ENCODE data around the gene MYADML2.

Gene MYADML2

DNA sequence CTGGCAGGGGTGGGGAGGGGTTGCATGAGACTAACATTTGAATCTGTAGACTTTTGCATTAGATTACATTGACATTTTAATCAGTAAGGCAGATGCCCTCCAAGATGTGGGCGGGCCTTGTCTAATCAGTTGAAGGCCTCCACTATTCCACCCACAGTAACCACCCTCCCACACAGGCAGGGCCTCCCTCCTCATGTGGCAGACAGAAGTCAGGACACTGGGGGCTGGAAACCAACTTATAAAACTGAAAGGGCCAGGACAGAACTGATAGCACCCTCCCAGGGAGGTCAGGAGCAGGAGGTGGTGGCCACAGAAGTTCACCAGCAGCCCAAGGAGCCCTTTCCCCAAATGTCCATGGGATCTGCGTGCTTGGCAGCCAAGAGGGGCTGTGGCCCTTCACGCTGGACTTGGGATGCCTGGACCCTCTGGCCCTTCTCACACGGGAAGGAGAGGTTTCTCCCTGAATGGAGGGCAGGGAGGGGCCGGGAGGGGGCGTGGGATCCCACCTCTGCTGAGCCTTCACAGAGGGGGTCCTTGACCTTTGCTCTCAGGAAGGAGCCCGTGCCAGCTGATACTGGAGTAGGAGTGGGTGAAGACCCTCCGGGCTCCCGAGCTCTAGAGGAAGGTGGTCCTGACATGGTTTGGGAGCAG, 14.6 kb downstream of the MYADML2 start:
- Histone ChIP-seq H3K9me3 (ENCODE audit: insufficient read depth, low read length) (no peaks in the 10 kb centered on the region), H3K4me3 (ENCODE audit: insufficient read length, low read depth) (no peak overlapping the region), H3K36me3 (ENCODE audit: insufficient read depth, insufficient read length, low read length) (peaks cover 44% of the 10 kb centered on the region), H3K9ac (ENCODE audit: insufficient read length, low read depth) (no peak overlapping the region), H3K4me1 (ENCODE audit: insufficient read depth, insufficient read length) (peaks cover 30% of the 10 kb centered on the region), H3K27me3 (ENCODE audit: insufficient read depth, insufficient read length) (peaks cover 10% of the 10 kb centered on the region)
- no peak for TF ChIP-seq ZNF274 (IDR thresholded peaks at IDR 0.05; ENCODE audit: low read depth, low read length)
- no peak for TF ChIP-seq YY1 (IDR thresholded peaks at IDR 0.05; ENCODE audit: insufficient read depth, insufficient read length)
- no peak for TF ChIP-seq SUZ12 (IDR thresholded peaks at IDR 0.05; ENCODE audit: extremely low read depth, insufficient read depth, insufficient read length)
- DNase-seq (ENCODE audit: low read depth, low spot score), result no peak

DNA sequence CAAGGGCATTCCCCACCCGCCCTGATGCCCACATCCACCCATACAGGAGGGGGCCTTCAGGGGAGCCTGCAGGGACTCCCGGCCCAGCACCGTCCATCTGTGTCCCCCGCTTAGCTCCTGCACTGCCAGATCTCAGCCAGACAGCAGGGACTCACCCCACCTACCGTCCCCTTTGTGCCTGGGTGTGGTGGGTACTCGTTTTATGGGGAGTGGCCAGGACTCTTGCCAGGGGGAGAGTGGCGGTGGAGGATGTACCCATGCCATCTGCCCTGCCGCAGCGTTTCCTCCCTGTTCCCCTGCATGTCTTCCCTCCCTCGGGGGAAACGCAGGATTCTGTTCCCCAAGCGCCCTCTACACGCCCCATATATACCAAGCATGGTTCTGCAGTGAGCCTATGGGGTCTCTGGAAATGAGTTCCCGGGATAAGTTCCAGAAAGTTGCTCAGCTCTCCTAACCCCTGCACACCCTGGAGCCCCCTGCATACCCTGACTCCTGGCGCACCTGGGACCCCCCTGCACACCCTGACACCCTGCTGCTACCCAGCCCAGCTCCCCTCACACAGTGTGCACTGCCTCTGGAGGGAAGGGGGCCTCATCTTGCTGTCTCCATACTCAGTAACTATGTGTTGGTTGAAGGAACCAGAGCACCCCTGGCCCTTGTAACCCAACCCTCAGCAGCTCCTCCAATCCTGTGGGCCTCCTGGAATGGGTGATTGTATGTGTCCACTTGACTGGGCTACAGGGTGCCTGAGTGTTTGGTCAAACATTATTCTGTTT, 15.3 kb downstream of the MYADML2 start:
- no peak overlapping the region for H3K9ac ChIP-seq (ENCODE audit: insufficient read length, low read depth)
- peaks cover 30% of the 10 kb centered on the region for H3K4me1 ChIP-seq (ENCODE audit: insufficient read depth, insufficient read length)
- H3K9me3 ChIP-seq (ENCODE audit: insufficient read depth, low read length), result no peaks in the 10 kb centered on the region
- H3K27me3 ChIP-seq (ENCODE audit: insufficient read depth, insufficient read length), result peaks cover 10% of the 10 kb centered on the region
- peaks cover 44% of the 10 kb centered on the region for H3K36me3 ChIP-seq (ENCODE audit: insufficient read depth, insufficient read length, low read length)
- DNase-seq (ENCODE audit: low read depth, low spot score), result no peak
- no peak overlapping the region for H3K4me3 ChIP-seq (ENCODE audit: insufficient read length, low read depth)
- TF ChIP-seq ZNF274 (IDR thresholded peaks at IDR 0.05; ENCODE audit: low read depth, low read length) (no peak), YY1 (IDR thresholded peaks at IDR 0.05; ENCODE audit: insufficient read depth, insufficient read length) (no peak), SUZ12 (IDR thresholded peaks at IDR 0.05; ENCODE audit: extremely low read depth, insufficient read depth, insufficient read length) (no peak)

DNA sequence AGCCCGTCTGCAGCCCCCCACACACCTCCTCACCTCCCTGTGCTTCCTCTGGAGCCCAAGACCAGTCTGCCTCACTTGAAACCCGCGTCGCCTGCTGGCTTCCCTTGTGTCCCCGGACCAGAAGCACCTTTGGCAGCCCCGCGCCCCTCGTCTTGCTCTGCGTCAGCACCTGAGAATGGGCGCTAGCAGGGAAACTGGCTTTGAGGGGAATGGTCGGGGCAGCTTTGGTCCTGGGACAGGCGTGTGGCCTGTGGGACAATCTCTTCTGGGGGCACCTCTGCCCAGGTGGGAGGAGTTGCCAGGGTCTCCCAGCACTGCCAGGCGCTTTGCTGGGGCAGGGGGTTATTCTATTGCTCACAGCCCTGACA, 15.9 kb downstream of the MYADML2 start:
- peaks cover 10% of the 10 kb centered on the region for H3K27me3 ChIP-seq (ENCODE audit: insufficient read depth, insufficient read length)
- no peak overlapping the region for H3K4me3 ChIP-seq (ENCODE audit: insufficient read length, low read depth)
- DNase-seq (ENCODE audit: low read depth, low spot score), result no peak
- H3K9me3 ChIP-seq (ENCODE audit: insufficient read depth, low read length), result no peaks in the 10 kb centered on the region
- peaks cover 30% of the 10 kb centered on the region for H3K4me1 ChIP-seq (ENCODE audit: insufficient read depth, insufficient read length)
- TF ChIP-seq SUZ12 (IDR thresholded peaks at IDR 0.05; ENCODE audit: extremely low read depth, insufficient read depth, insufficient read length) (no peak), ZNF274 (IDR thresholded peaks at IDR 0.05; ENCODE audit: low read depth, low read length) (no peak), YY1 (IDR thresholded peaks at IDR 0.05; ENCODE audit: insufficient read depth, insufficient read length) (no peak)
- peaks cover 44% of the 10 kb centered on the region for H3K36me3 ChIP-seq (ENCODE audit: insufficient read depth, insufficient read length, low read length)
- no peak overlapping the region for H3K9ac ChIP-seq (ENCODE audit: insufficient read length, low read depth)

DNA sequence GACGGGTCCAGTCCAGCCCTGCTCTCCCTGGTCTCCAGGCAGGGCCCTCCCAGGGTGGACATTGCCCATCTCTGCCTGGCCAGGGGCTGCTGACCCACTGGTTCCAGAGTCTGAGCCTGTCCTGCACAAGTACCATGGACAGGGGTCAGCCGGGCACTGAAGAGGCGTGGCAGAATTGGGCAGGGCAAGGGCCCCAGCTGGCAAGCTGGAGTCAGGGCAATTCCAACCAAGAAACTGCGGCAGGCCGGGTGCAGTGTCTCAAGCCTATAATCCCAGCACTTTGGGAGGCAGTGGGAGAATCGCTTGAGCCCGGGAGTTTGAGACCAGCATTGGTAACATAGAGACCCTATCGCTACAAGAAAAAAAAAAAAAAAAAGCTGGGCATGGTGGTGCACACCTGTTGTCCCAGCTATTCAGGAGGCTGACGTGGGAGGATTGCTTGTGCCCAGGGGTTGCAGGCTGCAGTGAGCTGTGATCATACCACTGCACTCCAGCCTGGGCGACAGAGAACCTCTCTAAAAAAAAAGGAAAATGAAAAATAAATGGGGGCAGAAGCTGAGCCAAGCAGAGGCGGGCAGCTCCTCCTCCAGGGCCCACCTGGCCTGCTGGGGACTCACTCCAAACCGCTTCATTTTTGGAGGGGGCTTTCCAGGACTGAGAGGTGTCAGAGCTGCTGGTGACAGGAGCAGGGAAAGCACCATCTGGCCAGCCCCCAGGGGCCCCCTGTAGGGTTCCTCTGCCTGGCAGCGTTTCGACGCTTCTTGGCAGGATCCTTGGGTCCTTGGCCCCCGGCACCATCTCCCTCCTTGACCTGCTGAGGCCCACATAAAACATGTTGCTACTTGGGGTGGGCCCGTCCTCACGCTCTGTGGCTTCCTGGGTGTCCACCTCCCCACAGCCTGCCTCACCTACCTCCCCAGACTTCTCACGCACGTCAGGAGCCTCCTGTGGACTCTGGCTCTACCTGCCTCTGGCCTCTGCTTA, 16.6 kb downstream of the MYADML2 start:
- TF ChIP-seq YY1 (IDR thresholded peaks at IDR 0.05; ENCODE audit: insufficient read depth, insufficient read length) (no peak), ZNF274 (IDR thresholded peaks at IDR 0.05; ENCODE audit: low read depth, low read length) (no peak), SUZ12 (IDR thresholded peaks at IDR 0.05; ENCODE audit: extremely low read depth, insufficient read depth, insufficient read length) (no peak)

DNA sequence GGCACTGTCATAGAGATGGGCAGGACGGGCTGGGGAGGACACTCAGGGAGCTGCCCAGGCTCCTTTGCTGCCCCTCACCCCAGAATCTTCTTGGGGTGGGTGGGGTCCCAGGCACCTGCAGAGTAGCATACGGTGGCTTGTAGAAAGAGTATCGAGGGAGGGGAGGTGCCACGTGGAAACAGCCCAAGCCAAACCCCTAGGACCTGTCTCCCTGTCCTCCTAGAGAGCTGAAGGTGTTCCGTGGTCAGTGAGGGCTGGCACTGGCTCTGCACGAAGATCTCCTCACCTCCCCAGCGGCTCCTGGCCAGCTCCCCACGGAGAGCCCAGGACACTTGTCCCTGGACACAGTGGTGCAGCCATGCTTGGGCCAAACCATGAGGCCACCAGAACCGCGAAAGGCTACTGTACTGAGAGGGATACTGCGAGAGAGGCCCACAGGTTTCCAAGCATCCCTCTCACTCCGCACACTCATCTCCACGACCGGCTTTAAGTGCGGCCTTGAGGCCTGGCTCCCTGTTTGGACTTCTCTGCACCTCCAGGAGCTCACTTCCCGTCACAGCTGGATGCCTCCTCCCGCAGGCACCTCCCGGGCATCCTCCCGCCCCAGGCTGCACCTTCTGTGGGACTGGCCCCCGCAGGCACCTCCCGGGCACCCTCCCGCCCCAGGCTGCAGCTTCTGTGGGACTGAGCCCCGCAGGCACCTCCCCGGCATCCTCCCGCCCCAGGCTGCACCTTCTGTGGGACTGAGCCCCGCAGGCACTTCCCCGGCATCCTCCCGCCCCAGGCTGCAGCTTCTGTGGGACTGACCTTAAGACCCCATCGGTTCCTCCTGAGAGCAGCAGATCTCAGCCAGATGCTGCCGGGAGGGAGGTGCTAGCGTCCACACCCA, 17.5 kb downstream of the MYADML2 start:
- H3K9ac ChIP-seq (ENCODE audit: insufficient read length, low read depth), result peak overlapping the region; percentile 92
- DNase-seq (ENCODE audit: low read depth, low spot score), result no peak
- peaks cover 28% of the 10 kb centered on the region for H3K4me1 ChIP-seq (ENCODE audit: insufficient read depth, insufficient read length)
- H3K9me3 ChIP-seq (ENCODE audit: insufficient read depth, low read length), result no peaks in the 10 kb centered on the region
- H3K36me3 ChIP-seq (ENCODE audit: insufficient read depth, insufficient read length, low read length), result peaks cover 33% of the 10 kb centered on the region
- TF ChIP-seq YY1 (IDR thresholded peaks at IDR 0.05; ENCODE audit: insufficient read depth, insufficient read length) (no peak), ZNF274 (IDR thresholded peaks at IDR 0.05; ENCODE audit: low read depth, low read length) (no peak), SUZ12 (IDR thresholded peaks at IDR 0.05; ENCODE audit: extremely low read depth, insufficient read depth, insufficient read length) (no peak)
- peaks cover 10% of the 10 kb centered on the region for H3K27me3 ChIP-seq (ENCODE audit: insufficient read depth, insufficient read length)
- H3K4me3 ChIP-seq (ENCODE audit: insufficient read length, low read depth), result no peak overlapping the region

More for the DNA sequence above, 16.6 kb downstream of the MYADML2 start:
- no peak for DNase-seq (ENCODE audit: low read depth, low spot score)
- Histone ChIP-seq H3K4me3 (ENCODE audit: insufficient read length, low read depth) (no peak overlapping the region), H3K9me3 (ENCODE audit: insufficient read depth, low read length) (no peaks in the 10 kb centered on the region), H3K9ac (ENCODE audit: insufficient read length, low read depth) (peak overlapping the region; percentile 10), H3K4me1 (ENCODE audit: insufficient read depth, insufficient read length) (peaks cover 29% of the 10 kb centered on the region), H3K36me3 (ENCODE audit: insufficient read depth, insufficient read length, low read length) (peaks cover 38% of the 10 kb centered on the region), H3K27me3 (ENCODE audit: insufficient read depth, insufficient read length) (peaks cover 10% of the 10 kb centered on the region)

DNA sequence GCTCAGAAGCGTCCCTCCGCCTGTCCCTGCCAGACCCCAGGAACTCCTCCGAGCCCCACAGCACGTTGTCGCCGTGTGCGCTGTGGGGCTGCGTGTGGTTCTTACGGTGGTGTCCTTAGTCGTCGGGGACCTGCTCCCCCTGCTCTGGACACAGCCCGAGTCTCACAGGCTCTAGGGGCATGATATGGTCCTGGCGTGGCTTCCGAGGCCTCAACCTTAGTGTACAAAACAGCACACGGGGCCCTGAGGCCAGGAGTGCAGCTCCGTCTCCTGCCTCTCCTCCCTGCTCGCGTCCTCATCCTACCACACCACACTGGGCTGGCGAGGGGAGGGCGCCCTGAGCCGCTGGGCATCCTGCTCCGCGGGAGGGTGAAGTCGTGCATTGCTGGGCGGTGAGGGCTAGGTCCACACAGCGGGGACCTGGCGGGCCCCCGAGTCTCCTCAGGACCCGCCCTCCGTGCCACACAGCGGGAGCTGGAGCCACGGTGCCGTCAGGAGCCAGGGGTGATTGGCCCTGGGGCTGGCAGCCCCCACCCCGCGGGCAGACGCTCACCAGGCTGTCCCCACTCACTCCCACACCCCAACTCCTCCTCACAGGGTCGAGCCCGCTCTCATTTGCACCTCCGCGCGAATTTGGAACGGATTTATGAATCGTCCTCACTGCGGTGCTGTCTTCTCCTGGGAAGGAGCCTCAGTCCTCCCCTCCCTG, 18.3 kb downstream of the MYADML2 start:
- Histone ChIP-seq H3K36me3 (ENCODE audit: insufficient read depth, insufficient read length, low read length) (peaks cover 25% of the 10 kb centered on the region), H3K27me3 (ENCODE audit: insufficient read depth, insufficient read length) (peaks cover 10% of the 10 kb centered on the region), H3K4me3 (ENCODE audit: insufficient read length, low read depth) (peak overlapping the region; percentile 80), H3K4me1 (ENCODE audit: insufficient read depth, insufficient read length) (peaks cover 36% of the 10 kb centered on the region), H3K9me3 (ENCODE audit: insufficient read depth, low read length) (no peaks in the 10 kb centered on the region), H3K9ac (ENCODE audit: insufficient read length, low read depth) (peak overlapping the region; percentile 92)
- no peak for DNase-seq (ENCODE audit: low read depth, low spot score)
- no peak for TF ChIP-seq YY1 (IDR thresholded peaks at IDR 0.05; ENCODE audit: insufficient read depth, insufficient read length)
- no peak for TF ChIP-seq ZNF274 (IDR thresholded peaks at IDR 0.05; ENCODE audit: low read depth, low read length)
- TF ChIP-seq SUZ12 (IDR thresholded peaks at IDR 0.05; ENCODE audit: extremely low read depth, insufficient read depth, insufficient read length), result no peak
